Choroid plexus epithelial cell (primary cell): ENCODE measurements around the gene BRSK2.

ENCODE experiments used
- DNase-seq: peaks from one replicate; pipeline ENCODE4 v3.0.0-alpha.2; 2010; ENCODE audit warnings: low read depth
- H3K4me3 ChIP-seq: 2 replicates; pipeline ENCODE4 v1.5.1; 2011; ENCODE audit warnings: low read depth, mild to moderate bottlenecking, control low read depth, low read length, moderate library complexity
- TF ChIP-seq, protein P1 (sequence below): conservative IDR thresholded peaks from 2 replicates; pipeline ENCODE4 v1.5.1; 2011; ENCODE audit warnings: low read depth, mild to moderate bottlenecking, control low read depth, inconsistent platforms, low read length, moderate library complexity

BRSK2 gene

DNA sequence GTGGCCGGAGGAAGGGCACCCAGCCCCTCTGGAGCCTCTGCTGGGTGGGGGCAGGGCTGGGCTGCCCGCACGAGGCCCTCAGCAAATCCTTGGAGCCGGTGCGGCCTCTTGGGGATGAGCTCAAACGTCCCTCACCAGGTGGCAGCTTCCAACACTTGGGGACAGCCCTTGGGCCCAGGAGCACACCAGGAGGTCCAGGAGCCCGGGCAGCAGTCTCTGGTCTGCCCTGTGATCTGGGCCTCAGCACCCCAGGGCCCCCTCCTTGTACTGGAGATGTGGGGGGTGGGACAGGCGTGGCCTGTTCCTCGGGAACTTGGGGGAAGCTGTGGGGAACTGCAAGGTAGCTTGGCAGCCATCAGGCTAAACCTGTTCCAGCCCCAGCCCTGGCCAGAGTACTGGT, 56.9 kb downstream of the BRSK2 start:
- DNase-seq = no peak
- TF ChIP-seq, protein P1, sequence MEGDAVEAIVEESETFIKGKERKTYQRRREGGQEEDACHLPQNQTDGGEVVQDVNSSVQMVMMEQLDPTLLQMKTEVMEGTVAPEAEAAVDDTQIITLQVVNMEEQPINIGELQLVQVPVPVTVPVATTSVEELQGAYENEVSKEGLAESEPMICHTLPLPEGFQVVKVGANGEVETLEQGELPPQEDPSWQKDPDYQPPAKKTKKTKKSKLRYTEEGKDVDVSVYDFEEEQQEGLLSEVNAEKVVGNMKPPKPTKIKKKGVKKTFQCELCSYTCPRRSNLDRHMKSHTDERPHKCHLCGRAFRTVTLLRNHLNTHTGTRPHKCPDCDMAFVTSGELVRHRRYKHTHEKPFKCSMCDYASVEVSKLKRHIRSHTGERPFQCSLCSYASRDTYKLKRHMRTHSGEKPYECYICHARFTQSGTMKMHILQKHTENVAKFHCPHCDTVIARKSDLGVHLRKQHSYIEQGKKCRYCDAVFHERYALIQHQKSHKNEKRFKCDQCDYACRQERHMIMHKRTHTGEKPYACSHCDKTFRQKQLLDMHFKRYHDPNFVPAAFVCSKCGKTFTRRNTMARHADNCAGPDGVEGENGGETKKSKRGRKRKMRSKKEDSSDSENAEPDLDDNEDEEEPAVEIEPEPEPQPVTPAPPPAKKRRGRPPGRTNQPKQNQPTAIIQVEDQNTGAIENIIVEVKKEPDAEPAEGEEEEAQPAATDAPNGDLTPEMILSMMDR = no peak

DNA sequence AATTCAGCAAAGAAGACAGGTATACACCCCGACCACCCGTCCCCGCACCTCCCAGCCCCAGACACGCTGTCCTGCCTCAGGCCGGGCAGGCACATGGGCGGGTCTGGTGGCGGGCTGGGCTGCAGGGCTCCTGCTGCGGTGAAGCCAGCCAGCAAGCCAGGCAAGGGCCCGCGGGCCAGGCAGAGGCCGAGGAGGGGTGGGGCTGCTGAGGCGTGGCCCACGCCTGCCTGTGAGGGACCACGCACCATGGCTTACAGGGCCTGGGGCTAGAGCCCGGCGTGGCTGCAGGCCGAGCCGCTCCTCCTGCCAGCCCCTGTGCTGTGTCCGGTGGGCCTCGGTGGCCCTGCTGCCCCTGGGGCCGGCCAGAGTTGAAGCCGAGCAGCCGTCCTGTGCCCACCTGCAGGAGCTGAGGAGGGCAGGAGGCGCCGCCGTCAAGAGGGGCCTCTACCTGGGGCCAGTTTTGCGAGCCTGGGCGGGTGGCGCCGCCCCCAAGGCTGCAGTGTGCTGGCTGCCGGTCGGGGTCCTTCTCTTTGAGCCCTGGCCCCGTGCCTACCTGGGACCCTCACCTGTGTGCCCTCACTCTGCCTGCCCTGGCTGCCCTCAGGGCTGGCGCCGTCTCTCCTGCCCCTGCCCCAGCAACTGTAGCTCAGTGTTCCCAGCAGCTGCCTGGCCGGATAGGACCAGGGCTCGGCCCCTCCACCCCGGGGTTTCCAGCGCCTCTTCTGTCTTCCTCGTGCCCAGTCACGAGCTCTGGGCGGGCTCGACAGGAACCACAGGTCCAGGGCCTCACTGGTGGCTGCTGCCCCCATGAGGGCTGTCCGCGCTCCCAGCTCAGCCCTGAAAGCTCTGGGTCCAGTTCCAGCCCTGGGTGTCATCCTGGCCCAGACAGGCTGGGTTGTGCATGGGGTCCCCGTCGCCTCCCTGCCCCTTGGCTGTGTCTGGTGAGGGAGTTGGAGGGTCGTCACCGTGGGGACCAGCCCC, 58.4 kb downstream of the BRSK2 start:
- DNase-seq = no peak
- no peak overlapping the region for H3K4me3 ChIP-seq
- TF ChIP-seq, protein P1 = no peak

More for the DNA sequence above, 56.9 kb downstream of the BRSK2 start:
- H3K4me3 ChIP-seq = no peak overlapping the region

DNA sequence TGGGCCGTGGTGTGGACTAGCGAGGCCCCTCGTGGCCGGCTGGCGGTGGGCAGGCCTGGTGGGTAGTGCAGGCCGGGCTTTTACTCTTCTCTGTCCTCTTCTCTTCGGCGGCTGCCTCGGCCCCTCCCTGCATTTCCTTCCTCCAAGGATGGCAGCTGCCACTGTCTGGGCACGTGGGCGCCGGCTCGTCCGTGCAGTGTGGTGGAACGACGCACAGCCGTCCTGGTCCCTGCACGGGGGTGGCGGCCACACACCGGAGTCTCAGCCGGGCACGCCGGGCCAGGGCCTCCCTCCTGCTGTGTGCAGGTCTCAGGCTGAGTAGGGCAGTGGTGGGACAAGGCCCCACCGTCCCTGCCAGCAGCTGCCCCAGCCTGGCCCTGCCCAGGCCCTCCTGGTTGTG, 59.1 kb downstream of the BRSK2 start:
- H3K4me3 ChIP-seq = no peak overlapping the region
- no peak for DNase-seq
- TF ChIP-seq, protein P1 = no peak

DNA sequence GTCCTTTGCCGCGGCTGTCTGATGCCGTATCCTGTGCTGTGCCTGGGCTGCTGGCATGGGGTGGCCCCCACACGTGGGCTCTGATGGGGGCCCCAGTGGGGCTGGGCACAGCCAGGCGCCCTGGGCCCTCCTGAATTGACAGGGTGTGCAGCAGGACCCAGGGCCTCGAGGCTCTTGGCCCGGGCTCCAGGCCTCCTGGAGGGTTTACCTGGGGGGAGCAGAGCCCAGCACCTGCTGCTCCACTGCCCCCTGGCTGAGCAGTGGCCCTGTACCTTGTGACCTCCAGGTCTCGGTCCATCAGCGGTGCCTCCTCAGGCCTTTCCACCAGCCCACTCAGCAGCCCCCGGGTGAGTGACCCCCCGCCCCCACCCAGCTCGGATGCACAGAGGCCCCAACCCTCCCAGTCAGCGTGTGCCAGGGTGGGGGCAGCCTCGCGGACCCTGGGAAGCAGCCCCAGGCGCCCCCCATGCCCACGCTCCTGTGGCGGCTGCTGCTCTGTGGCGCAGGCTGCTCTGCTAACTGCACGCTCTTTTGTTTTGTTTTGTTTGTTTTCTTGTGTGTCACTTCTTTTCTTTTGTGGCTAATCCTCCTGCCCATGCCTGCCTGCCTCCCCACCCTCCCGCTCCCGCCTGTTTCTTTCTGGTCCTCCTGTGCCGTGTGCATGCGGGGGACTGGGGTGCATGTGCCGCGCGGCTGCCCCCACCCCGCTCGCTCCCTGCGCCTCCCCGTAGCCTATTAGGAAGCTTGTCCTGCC, 59.9 kb downstream of the BRSK2 start:
- TF ChIP-seq, protein P1 = no peak
- no peak overlapping the region for H3K4me3 ChIP-seq
- no peak for DNase-seq

DNA sequence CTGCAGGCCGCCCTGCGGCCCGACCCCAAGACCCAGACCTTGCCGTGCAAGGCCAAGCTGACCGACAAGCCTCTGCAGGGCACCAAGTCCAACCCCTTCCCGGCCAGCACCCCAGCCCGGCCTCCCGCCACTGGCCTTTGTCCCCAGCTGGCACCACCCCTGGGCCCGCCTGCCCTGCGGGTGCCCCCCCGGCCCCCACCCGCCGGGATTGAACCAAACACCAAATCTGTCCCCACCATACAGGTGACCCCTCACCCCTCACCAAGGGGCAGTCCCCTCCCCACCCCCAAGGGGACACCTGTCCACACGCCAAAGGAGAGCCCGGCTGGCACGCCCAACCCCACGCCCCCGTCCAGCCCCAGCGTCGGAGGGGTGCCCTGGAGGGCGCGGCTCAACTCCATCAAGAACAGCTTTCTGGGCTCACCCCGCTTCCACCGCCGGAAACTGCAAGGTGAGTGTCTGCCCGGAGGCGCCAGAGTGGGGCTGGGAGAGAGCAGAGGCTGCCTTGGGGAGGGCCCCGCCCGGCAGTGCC, 60.7 kb downstream of the BRSK2 start:
- H3K4me3 ChIP-seq = no peak overlapping the region
- DNase-seq = no peak
- TF ChIP-seq, protein P1 = no peak

DNA sequence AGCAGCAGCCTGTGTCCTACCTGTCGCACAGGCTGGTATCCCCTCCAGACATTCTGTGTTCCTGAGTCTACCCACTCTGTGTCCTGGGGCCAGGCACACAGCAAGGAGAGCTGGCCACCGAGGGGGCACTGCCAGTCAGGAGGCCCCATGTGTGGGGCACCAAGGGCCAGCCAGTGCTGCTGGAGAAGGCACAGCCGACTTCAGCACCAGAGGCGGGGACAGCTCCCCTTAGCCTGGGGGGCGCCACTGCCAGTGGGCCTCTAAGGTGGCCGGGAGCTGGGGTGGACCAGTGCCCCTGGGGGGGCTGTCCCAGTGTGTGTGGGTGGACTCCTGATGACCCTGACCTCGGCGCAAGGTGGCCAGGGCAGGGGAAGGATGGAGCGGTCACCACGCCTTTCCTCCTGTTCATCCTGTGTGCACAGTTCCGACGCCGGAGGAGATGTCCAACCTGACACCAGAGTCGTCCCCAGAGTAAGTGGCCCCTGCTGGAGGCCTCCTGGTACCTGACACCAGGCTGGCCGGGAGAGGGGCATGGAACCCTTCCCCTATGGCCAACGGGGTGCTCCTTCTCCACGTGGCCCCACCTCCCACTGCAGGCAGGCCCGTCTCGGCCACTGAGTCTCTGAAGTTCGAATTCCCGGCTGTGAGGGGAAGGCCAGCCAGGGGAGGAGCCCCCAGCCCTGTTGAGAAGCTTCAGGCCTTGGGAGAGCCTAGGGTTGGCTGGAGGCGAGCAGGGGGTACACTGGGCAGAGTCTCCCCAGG, 61.4 kb downstream of the BRSK2 start:
- no peak overlapping the region for H3K4me3 ChIP-seq
- TF ChIP-seq, protein P1 = no peak
- DNase-seq = no peak
